Astrocyte of the spinal cord (primary cell): Measurements from ENCODE around the gene SEPTIN3.

ENCODE experiments used
- DNase-seq: peaks from one replicate; pipeline ENCODE4 v3.0.0; 2011; ENCODE audit warnings: low read depth, low spot score
- H3K4me3 ChIP-seq: 2 replicates; pipeline ENCODE4 v1.5.1; 2011; ENCODE audit warnings: low read depth, mild to moderate bottlenecking, low read length, moderate library complexity
- in situ Hi-C: cut with HindIII; loops from 2 replicates; pipeline ENCODE4 v1.10.0; 2017; ENCODE audit warnings: low sequenced_read_pairs
- TF ChIP-seq, protein P1 (sequence below): IDR thresholded peaks from 2 replicates; pipeline ENCODE4 v1.5.1; 2012; ENCODE audit warnings: low read depth, mild to moderate bottlenecking, low read length, inconsistent platforms

SEPTIN3 gene, protein sequence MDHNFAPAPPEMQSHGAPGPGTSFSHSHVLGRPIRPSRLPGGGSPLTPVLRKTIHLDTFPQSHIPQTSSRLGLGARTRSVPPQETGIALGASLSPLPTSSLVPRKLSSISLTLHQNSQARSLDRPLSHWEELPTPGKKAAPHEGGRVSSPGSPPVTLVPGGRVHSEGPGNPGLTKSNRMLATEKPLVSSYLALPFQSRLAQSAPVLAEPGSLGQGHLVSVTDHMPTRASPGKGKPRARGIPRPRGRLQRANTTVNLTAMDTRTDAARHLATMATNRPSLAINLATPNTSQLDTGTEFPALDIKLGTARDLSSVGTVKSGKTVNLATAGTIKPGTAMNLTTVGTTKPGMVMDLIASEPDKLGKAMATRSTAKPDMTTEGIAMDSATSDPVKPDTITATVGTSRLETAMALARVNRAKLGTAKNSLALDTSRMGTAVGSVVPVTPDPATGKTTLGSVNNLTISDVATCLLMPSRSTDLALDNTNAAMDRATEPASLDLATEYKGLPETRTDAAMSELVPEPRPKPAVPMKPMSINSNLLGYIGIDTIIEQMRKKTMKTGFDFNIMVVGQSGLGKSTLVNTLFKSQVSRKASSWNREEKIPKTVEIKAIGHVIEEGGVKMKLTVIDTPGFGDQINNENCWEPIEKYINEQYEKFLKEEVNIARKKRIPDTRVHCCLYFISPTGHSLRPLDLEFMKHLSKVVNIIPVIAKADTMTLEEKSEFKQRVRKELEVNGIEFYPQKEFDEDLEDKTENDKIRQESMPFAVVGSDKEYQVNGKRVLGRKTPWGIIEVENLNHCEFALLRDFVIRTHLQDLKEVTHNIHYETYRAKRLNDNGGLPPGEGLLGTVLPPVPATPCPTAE

DNA sequence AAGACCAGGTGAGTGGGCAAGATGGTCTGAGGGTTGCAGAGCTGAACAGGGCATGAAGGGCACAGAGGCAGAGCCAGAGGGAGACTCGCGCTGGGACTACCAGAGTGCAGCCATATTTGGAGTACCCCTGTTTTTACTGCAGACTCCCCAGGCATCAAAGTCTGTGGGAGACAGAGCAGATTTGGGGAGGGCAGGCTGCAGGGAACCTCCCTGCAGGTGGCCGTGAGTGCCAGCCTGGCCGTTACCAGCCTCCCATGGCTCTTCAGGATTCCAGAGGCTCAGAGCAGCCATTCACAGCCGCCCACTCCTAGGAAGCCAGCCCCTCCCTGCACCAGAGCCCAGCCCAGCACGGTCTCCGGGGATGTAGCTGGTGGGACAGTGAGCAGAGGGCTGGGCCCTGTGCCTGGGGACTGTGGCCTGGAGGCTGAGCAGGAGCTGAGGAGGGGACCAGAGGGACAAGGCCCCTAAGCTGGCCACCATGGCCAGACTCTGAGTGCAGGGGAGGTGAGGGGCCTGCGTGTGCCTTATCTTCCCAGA, at the start of gene SEPTIN3:
TSS of gene SEPTIN3 (plus strand) at position 334 of the 537 bp plus-strand sequence. CDS start 2,050 bp downstream, outside the sequence.
- TF ChIP-seq, protein P1, sequence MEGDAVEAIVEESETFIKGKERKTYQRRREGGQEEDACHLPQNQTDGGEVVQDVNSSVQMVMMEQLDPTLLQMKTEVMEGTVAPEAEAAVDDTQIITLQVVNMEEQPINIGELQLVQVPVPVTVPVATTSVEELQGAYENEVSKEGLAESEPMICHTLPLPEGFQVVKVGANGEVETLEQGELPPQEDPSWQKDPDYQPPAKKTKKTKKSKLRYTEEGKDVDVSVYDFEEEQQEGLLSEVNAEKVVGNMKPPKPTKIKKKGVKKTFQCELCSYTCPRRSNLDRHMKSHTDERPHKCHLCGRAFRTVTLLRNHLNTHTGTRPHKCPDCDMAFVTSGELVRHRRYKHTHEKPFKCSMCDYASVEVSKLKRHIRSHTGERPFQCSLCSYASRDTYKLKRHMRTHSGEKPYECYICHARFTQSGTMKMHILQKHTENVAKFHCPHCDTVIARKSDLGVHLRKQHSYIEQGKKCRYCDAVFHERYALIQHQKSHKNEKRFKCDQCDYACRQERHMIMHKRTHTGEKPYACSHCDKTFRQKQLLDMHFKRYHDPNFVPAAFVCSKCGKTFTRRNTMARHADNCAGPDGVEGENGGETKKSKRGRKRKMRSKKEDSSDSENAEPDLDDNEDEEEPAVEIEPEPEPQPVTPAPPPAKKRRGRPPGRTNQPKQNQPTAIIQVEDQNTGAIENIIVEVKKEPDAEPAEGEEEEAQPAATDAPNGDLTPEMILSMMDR = no peak
- DNase-seq = no peak
- in situ Hi-C loops = no loop called here
- H3K4me3 ChIP-seq = no peak within 1 kb of the TSS

DNA sequence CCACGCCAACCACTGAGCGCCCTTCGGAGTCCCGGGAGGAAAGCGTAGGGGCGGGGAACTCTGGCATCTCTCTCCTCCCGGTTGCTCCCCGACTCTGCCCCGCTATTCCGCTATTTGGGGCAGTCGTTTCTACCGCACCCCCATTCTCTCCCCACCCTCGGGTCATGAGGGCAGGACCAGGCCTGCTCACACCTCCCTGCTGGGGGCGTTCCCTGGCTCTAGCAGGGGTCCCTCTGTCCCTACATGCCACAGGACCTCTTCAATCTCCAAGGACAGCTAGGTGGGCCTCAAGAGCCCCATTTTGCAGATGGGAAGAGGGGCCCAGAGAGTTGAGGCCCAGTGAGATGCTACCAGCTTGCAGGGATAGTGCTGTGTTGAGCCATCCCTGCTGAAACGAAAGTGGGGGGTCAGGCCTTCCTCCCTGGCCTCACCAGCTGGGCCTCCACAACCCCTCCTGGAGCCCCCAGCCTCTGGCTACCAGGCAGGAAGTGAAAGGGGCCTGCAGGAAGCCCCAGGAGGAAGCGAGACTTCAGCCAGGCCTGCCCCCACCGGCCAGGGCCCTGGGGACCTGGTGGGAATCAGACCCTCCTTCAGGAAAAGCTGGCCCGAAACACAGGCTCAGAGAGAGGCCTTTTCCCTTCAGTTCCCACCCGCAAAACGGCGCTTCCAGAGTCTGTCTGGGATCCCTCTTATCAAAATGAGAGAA, 48.8 kb upstream of the SEPTIN3 start:
- DNase-seq = no peak
- in situ Hi-C loops = no loop called here
- no peak overlapping the region for H3K4me3 ChIP-seq
- TF ChIP-seq, protein P1 = no peak

DNA sequence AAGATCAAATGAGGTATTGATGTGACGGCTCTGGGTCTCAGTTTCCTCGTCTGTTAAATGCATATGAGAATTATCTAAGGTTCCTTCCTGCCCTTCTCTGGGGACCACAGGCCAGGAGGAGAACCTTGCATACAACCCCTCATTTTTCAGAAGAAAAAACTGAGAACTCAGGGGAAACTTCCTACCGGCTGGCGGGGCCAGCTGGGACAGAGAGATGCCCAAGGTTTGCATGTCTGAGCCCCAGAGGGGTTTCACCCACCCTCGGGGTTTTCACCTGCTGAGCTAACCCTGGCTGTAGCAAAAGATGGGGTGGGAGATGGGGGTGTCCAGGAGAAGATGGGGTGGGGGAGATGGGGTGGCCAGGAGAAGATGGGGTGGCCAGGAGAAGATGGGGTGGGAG, 46.9 kb upstream of the SEPTIN3 start:
- DNase-seq = no peak
- no peak overlapping the region for H3K4me3 ChIP-seq
- in situ Hi-C loops = no loop called here
- TF ChIP-seq, protein P1 = no peak

DNA sequence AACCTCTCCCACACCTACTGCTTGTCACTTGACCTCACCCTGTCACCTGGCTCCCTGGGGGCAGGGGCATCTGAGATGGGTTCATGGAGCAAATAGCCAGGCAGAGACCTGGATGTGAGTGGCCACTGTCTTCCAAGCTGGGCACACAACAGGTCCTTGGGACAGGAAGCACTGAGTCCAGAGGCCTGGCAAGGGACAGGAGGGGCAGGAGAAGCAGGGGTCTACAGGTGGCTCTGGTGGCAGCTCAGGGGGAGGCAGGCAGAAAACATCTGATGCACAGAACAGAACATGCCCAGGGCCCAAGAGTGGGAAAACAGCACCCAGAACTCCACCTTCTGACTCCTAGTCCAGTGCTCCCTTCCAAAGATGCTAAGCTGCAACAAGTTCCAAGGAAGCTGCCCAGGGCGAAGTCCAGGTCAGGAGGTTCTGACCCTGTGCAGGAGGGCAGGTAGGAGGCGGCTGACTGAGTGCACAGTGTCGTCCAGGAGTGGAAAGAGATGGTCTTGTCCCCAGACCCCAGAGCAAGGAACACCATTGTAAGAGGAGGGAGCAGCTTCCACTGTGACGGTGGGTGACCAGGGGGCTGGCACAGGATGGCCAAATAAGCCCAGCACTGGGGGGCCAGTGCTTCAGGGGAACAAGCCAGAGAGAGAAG, 46.2 kb upstream of the SEPTIN3 start:
- TF ChIP-seq, protein P1 = no peak
- no peak overlapping the region for H3K4me3 ChIP-seq
- DNase-seq = no peak
- in situ Hi-C loops = no loop called here

DNA sequence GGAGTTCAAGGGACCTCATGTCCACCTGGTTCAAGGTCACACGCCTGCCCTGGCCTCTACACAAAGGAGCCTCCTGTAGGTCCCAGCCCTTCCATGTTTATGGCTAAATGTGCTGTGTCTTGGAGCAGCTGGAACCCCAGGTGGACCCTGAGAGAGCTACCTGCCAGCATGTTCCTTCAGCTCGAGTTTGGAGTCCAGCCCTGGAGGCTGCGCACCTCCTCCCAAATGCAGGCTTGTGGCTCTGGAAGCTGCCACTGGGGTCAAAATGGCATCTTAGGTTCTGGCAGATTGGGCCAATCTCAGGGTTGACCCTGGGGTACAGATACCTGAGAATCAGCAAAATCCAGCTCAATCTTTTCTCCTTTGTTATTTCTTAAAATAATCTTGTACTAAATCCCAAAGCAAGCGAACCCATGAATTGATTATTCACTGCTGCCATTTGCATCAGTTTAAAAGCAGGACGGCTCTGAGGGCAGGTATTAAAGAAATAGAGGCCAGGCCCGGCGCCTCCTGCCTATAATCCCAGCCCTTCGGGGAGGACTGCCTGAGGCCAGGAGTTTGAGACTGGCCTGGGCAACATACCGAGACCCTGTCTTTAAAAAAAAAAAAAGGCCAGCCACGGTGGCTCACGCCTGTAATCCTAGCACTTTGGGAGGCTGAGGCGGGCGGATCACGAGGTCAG, 45.5 kb upstream of the SEPTIN3 start:
- no peak for DNase-seq
- no peak overlapping the region for H3K4me3 ChIP-seq
- in situ Hi-C loops = no loop called here
- TF ChIP-seq, protein P1 = no peak
